A549 (cell line): ENCODE measurements around the gene MPHOSPH6.

Experiments used
- CHD4 ChIP-seq: fragments of 200-600 bp; sonication (generic); IDR thresholded peaks from 2 replicates; pipeline ENCODE4 v1.6.1; 2016; ENCODE audit warnings: antibody characterized with exemption, mild to moderate bottlenecking, borderline replicate concordance
- MAFK ChIP-seq: fragments of 450-650 bp; IDR thresholded peaks from 2 replicates; pipeline ENCODE4 v1.6.1; 2014; ENCODE audit not compliant: partially characterized antibody
- NFE2L2 ChIP-seq: fragments of 150-350 bp; conservative IDR thresholded peaks from 2 replicates; pipeline ENCODE4 v1.6.1; 2014; ENCODE audit warnings: low read length
- POLR2A ChIP-seq: IDR thresholded peaks from 2 replicates; pipeline ENCODE4 v1.6.1; 2012; ENCODE audit warnings: mild to moderate bottlenecking, low read length
- RAD21 ChIP-seq, 2 experiments: fragments of >200 bp in 1 of 2; sonication (Bioruptor Twin) in 1 of 2; formaldehyde crosslinking in 1 of 2; IDR thresholded peaks in 1 of 2; conservative IDR thresholded peaks in 1 of 2; 2 replicates in 1 of 2; 3 replicates in 1 of 2; pipeline ENCODE4 v1.6.1; 2012 to 2018; ENCODE audit warnings: inconsistent platforms in 1 of 2
- TFCP2L1 ChIP-seq: fragments of 250-450 bp; sonication (Bioruptor Pico); IDR thresholded peaks from 2 replicates; pipeline ENCODE4 v1.5.0; 2021; ENCODE audit warnings: mild to moderate bottlenecking
- TF ChIP-seq, protein P1 (sequence below): fragments of 150-350 bp; IDR thresholded peaks from 2 replicates; pipeline ENCODE4 v1.6.1; 2014; ENCODE audit warnings: low read depth, mild to moderate bottlenecking, low read length
- TF ChIP-seq, protein P2 (sequence below): fragments of >200 bp; sonication (Bioruptor Twin); formaldehyde crosslinking; IDR thresholded peaks from 3 replicates; pipeline ENCODE4 v1.5.1; 2016

GRCh38 chr16:82116535-82116934 is 53.5 kb downstream of the MPHOSPH6 start:
- TF ChIP-seq POLR2A (no peak), NFE2L2 (no peak), TFCP2L1 (CRISPR knock-in tag) (no peak), MAFK (no peak), CHD4 (no peak), RAD21 (conservative IDR thresholded peaks at IDR 0.05 in 1 of 2, IDR thresholded peaks at IDR 0.05 in 1 of 2) (no peak)
- TF ChIP-seq, protein P1, sequence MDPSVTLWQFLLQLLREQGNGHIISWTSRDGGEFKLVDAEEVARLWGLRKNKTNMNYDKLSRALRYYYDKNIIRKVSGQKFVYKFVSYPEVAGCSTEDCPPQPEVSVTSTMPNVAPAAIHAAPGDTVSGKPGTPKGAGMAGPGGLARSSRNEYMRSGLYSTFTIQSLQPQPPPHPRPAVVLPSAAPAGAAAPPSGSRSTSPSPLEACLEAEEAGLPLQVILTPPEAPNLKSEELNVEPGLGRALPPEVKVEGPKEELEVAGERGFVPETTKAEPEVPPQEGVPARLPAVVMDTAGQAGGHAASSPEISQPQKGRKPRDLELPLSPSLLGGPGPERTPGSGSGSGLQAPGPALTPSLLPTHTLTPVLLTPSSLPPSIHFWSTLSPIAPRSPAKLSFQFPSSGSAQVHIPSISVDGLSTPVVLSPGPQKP: no peak
- TF ChIP-seq, protein P2, sequence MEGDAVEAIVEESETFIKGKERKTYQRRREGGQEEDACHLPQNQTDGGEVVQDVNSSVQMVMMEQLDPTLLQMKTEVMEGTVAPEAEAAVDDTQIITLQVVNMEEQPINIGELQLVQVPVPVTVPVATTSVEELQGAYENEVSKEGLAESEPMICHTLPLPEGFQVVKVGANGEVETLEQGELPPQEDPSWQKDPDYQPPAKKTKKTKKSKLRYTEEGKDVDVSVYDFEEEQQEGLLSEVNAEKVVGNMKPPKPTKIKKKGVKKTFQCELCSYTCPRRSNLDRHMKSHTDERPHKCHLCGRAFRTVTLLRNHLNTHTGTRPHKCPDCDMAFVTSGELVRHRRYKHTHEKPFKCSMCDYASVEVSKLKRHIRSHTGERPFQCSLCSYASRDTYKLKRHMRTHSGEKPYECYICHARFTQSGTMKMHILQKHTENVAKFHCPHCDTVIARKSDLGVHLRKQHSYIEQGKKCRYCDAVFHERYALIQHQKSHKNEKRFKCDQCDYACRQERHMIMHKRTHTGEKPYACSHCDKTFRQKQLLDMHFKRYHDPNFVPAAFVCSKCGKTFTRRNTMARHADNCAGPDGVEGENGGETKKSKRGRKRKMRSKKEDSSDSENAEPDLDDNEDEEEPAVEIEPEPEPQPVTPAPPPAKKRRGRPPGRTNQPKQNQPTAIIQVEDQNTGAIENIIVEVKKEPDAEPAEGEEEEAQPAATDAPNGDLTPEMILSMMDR: no peak
